ENCODE measurements around the gene STX1A. TPM values are rescaled to one million over a fixed set of nuclear protein-coding genes. Genes with fewer than 3 reads are reported as not detected.

Gene STX1A
- total and polyA plus RNA-seq, 2 of the 8 experiments (the other 6 are each of a cell fraction or from before 2014, with no cell fraction given) = 13.5 to 17.5 TPM

DNA sequence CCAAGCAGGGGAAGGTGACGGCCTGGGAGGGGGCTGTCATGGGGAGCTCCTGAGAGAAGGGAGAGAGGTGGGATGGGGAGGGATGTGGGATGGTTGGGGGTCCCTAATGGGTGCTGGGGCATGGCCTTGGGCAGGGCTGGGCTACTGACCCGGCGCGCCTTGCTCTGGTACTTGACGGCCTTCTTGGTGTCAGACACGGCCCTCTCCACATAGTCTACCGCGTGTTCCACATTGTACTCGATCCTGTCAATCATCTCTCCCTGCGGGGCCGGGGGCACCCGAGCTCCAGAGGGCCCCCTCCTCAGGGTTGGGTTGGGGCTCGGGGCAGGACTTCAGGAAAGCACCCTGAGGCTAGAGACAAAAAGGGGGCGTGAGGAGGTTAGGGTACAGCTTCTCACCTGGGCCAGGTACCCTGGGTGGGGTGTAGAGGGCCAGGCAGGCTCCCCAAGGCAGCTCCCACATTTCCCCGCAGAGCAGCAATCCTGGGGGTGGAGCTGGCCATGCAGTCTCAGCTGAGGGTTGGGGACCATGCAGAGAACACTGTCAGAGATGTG, 18.8 kb downstream of the STX1A start:
- Histone ChIP-seq H3K36me3 (ENCODE audit: control insufficient read depth in 2 of 4, insufficient read depth in 4 of 4, low read length in 3 of 4) (peaks cover 6 to 24% (median 10%) of the 10 kb centered on the region in 4 experiments; a peak in 5 of 8 replicates), H3K4ac (replicated peaks; ENCODE audit: insufficient read length, low read depth, low read length) (no peak overlapping the region), H3K23me2 (ENCODE audit: low read depth, low read length) (peaks cover 2% of the 10 kb centered on the region; the same call in 1 of the 2 replicates), H2BK120ac (replicated peaks; ENCODE audit: low read depth, low read length) (no peak overlapping the region), H2BK5ac (ENCODE audit: low read depth, low read length) (no peak overlapping the region), H2AFZ (ENCODE audit: low read length) (no peak overlapping the region), H3K4me2 (ENCODE audit: insufficient read depth in 1 of 2, low read depth in 2 of 2, low read length in 2 of 2) (no peak overlapping the region), H3K79me1 (ENCODE audit: low read depth, low read length) (no peaks in the 10 kb centered on the region), H3K4me1 (replicated peaks in 1 of 4; ENCODE audit: control insufficient read depth in 3 of 4, insufficient read depth in 4 of 4, low read length in 3 of 4) (peaks cover 0 to 16% (median 13%) of the 10 kb centered on the region in 4 experiments; a peak in 6 of 7 replicates), H3K9me3 (ENCODE audit: insufficient read depth in 2 of 2, low read depth in 1 of 2, low read length in 1 of 2) (no peaks in the 10 kb centered on the region), H4K8ac (ENCODE audit: extremely low read depth, insufficient read depth, low read length) (no peak overlapping the region), H3K14ac (ENCODE audit: insufficient read length) (no peak overlapping the region), H2BK12ac (ENCODE audit: low read depth, low read length) (no peak overlapping the region), H3K56ac (replicated peaks; ENCODE audit: insufficient read length, low read depth, low read length) (no peak overlapping the region), H4K91ac (replicated peaks; ENCODE audit: insufficient read length, low read length) (no peak overlapping the region), H3K27ac (ENCODE audit: low read depth, low read length) (no peak overlapping the region), H2BK20ac (ENCODE audit: low read length) (no peak overlapping the region), H3K9ac (replicated peaks in 1 of 4; ENCODE audit: extremely low read depth in 1 of 4, low read depth in 3 of 4, low read length in 3 of 4) (no peak overlapping the region), H3K23ac (ENCODE audit: insufficient read length) (no peak overlapping the region), H4K20me1 (replicated peaks in 1 of 2; ENCODE audit: control insufficient read depth in 1 of 2, insufficient read depth in 2 of 2, low read length in 2 of 2) (peaks cover 6 to 18% of the 10 kb centered on the region in 2 experiments), H3K79me2 (ENCODE audit: control insufficient read depth in 1 of 2, insufficient read depth in 2 of 2, low read length in 2 of 2) (no peaks in the 10 kb centered on the region), H4K5ac (ENCODE audit: insufficient read length, low read depth, low read length) (no peak overlapping the region), H3K27me3 (replicated peaks in 1 of 4; ENCODE audit: control insufficient read depth in 3 of 4, extremely low read depth in 1 of 4, insufficient read depth in 3 of 4, low read length in 3 of 4) (no peaks in the 10 kb centered on the region; a peak in 1 of 7 replicates), H3K18ac (ENCODE audit: extremely low read depth, low read length) (no peak overlapping the region), H2AK5ac (ENCODE audit: low read depth, low read length) (no peak overlapping the region), H3K4me3 (ENCODE audit: extremely low read depth in 1 of 4, insufficient read depth in 2 of 4, low read depth in 3 of 4, low read length in 4 of 4) (no peak overlapping the region), H2BK15ac (ENCODE audit: low read length) (no peak overlapping the region)
- POLR2A ChIA-PET (ENCODE audit: partially characterized antibody) = interaction anchor here (0.6 to 4.9 kb wide), 8 partner anchors 9 to 179 kb away, joined by 3 to 37 read pairs (median 4); partner anchors contain the start of gene BAZ1B
- CTCF ChIA-PET (ENCODE audit: partially characterized antibody) = interaction anchor here (0.7 to 9.7 kb wide), 33 partner anchors 9 to 153 kb away, joined by 3 to 130 read pairs (median 4); partner anchors contain the start of gene STX1A
- FAIRE-seq (no peak), DNase-seq (ENCODE audit: low read depth in 1 of 2, low spot score in 2 of 2) (no peak)
- WGBS, 2 experiments (ENCODE audit: extremely low coverage in 1 of 2, insufficient coverage in 1 of 2, insufficient read length in 1 of 2, insufficient replicate concordance in 2 of 2, low coverage in 1 of 2, low lambda C conversion rate in 2 of 2, missing lambda C conversion rate in 1 of 2) = 84% methylated on average over 15 of the region's 15 CpGs; no CpG with 5 or more reads in 1 of the 2 experiments
- TF ChIP-seq CHD2 (IDR thresholded peaks at IDR 0.05; ENCODE audit: low read length) = no peak
- TF ChIP-seq, protein P1, sequence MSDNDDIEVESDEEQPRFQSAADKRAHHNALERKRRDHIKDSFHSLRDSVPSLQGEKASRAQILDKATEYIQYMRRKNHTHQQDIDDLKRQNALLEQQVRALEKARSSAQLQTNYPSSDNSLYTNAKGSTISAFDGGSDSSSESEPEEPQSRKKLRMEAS (IDR thresholded peaks at IDR 0.05) = no peak

All from H1 (cell line).